ENCODE results near the gene KCNAB2.

KCNAB2 gene

DNA sequence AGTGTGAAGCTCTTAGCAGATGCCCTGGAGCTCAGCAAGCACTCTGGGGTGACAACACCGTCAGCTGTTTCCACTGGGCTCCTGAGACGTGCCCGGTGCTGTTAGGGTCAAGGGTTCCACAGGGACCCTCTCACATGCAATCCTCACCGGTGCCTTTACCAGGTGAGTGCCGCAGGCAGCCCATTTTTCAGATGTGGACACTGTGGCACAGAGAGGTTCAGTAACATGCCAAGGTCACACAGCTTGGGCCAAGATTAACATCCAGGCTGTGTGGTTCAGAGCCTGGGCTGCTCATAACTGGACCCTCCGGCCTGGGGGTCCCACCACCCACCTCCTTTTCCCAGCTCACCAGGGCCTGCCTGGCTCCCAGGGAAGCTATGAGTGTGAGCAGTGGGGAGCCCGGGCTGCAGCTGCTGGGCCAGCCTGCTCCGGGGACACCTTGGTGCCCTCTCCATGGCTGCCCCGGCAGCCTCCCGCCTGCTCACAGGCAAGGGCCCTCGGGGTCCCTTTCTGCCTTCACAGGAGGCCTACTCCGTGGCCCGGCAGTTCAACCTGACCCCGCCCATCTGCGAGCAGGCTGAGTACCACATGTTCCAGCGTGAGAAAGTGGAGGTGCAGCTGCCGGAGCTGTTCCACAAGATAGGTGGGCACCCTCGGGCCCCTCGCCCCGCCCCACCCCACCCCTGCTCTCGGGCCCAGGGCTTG, 49.3 kb downstream of the KCNAB2 start:
- DNase-seq (ENCODE audit: low read depth in 4 of 4, low spot score in 1 of 4): no peak

DNA sequence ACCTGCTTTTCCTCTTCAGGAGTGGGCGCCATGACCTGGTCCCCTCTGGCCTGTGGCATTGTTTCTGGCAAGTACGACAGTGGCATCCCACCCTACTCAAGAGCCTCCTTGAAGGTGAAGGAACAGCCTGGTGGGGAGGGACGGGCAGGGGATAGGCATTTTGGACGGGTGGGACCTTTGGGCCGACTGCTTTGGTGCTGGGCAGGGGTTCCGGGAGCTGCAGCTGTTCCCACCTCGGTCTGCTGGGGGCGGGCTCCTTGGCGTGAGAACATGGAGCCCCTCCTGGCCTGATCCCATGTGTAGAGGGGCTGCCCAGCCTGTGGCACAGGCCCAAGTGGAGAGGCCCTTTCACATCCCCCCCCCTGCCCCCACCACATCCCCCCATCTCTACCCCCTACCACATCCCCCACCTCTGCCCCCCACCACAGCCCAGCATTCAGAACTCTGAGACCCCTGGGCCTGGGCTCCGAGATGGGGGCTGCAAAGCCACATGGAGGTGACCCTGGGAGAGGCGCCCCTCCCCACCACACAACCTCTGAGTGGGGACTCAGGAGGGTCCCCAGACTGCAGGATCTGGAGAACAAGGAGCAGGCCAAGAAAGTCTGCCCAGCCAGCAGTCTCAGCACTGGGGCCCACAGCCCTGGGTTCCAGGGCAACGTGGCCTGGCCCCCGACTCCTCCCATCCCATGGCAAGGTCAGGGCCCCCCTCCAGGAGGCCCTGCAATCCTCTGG, 50.0 kb downstream of the KCNAB2 start:
- no peak for DNase-seq (ENCODE audit: low read depth in 4 of 4, low spot score in 1 of 4)

DNA sequence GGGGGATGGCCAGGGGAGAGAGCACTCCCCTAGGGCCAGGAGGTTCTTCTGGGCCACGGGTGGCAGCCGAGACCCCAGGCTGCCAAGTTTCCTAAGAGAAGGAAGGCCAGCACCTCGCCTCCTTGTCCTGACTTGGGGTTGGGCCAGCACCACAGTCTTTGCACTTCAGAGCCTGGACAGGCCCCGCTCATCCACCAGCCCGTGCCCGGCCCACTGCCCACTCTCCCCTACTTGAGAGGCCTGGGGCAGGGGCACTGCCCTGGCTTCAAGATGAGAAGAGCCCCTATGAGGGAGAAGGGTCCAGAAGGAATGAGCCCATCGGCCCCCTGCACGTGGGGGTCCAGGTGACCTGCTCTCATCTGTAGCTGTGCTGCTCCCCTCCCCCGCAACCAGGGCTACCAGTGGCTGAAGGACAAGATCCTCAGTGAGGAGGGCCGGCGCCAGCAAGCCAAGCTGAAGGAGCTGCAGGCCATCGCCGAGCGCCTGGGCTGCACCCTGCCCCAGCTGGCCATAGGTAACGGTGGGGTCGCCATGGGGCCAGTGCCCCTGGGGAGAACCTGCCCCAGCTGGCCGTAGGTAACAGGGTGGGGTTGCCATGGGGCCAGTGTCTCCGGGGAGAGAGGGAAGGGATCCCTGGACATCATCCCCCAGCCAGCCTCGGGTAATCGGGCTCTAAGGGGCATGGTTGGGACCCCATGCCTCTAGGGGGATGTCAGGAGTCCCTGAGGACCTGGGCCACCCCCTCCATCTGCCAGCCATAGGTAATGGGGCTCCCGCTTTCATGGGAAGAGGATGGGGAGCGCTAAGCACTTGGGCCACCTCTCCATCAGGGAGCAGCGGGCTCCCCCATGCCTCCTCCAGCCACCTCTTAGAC, 50.8 kb downstream of the KCNAB2 start:
- DNase-seq (ENCODE audit: low read depth in 4 of 4, low spot score in 1 of 4): no peak

DNA sequence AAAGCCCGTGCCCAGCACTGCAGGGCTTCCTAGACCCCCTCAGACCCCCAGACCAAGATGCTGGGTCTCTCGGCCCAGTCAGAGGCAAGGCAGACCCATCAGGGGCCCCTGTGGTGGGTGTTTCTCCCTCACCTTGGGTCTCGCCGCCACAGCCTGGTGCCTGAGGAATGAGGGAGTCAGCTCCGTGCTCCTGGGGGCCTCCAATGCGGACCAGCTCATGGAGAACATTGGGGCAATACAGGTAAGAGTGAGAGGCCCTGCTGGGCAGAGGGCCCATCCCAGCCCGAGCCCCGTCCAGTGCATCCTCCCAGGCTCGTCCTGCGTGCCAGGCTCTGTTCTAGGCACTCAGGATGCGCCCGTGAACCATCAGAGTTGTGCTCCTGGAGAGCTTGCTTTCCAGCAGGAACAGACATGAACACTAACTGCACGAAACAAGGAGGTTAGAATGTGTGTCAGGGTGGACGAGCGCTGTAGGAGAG, 51.5 kb downstream of the KCNAB2 start:
- no peak for DNase-seq (ENCODE audit: low read depth in 4 of 4, low spot score in 1 of 4)

DNA sequence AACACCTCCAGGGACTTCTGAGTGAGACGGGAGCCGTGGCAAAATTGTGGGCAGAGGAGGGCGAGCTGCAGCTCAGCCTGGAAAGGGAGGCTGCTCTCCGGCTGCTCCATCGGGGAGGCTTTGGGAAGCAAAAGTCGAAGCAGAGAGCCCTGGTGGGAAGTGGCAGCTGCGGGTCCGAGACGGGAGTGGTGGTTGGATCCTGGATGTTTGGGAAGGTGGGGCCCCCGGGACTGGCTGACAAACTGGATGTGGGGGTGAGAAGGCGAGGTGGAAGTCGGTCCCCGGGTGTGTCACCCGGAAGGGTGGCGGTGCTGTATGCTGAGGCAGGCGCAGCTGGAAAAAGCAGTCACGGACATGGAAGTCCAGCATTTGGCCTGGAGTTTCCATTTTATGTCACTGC, 52.1 kb downstream of the KCNAB2 start:
- no peak for DNase-seq (ENCODE audit: low read depth in 4 of 4, low spot score in 1 of 4)

DNA sequence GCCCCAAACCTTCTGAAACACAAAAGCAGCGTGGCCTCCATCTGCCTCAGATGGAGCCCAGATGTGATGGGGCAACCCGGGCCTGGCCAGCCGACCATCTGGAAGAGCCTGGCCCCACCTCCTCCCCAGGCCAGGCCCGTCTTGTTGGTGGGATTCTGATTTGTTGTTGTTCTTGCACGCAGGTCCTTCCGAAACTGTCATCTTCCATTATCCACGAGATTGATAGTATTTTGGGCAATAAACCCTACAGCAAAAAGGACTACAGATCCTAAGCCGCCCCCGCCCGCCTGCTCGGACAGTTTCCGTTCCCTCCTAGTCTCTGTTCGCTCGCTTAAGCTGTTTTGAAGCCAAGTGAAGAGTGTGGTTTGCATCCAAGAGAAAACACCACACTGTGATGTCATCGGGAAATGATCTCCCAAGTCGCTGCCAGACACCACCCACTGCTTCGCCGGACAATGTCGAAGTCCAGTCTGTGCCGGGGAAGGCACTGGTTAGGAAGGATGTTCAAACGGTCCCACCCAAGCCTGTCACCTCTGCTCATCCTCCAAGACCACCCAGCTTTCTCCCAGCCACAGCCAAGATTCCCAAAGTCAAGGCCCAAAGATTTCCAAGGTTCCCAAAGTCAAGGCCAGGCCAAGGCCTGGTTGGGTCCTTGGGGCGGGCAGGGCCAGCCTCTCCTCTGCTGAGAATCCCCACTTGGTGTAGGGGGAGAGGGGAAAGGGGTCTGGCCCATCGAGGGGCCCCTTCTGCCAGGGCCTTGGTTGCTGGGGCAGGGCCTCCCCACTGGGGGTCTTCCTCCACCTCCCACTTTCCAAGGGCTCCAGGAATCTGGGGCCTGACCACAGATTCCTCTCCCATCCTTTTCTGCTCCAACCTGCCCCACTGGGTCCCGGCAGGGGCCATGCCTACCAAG, 52.9 kb downstream of the KCNAB2 start:
- no peak for DNase-seq (ENCODE audit: low read depth in 4 of 4, low spot score in 1 of 4)

DNA sequence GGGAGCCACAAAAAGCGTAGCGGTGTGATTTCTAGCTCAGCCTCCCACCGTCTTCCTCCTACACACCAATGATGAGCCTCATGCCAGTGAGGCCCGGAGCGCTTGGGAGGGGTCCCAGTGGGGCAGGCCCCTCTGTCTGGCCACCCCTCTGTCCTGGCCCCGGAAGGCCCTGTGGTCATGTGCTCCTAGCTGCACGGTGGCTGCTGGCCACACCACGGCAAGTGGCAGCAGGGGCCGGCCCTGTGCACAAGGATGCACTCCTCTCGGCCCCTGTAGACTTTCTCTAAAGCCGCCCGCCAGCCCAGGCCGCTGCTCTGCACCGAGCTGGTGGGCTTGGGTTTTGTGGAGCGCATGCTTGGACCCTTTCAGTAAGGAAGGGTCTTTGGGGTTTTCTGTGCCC, 53.6 kb downstream of the KCNAB2 start:
- no peak for DNase-seq (ENCODE audit: low read depth in 4 of 4, low spot score in 1 of 4)

DNA sequence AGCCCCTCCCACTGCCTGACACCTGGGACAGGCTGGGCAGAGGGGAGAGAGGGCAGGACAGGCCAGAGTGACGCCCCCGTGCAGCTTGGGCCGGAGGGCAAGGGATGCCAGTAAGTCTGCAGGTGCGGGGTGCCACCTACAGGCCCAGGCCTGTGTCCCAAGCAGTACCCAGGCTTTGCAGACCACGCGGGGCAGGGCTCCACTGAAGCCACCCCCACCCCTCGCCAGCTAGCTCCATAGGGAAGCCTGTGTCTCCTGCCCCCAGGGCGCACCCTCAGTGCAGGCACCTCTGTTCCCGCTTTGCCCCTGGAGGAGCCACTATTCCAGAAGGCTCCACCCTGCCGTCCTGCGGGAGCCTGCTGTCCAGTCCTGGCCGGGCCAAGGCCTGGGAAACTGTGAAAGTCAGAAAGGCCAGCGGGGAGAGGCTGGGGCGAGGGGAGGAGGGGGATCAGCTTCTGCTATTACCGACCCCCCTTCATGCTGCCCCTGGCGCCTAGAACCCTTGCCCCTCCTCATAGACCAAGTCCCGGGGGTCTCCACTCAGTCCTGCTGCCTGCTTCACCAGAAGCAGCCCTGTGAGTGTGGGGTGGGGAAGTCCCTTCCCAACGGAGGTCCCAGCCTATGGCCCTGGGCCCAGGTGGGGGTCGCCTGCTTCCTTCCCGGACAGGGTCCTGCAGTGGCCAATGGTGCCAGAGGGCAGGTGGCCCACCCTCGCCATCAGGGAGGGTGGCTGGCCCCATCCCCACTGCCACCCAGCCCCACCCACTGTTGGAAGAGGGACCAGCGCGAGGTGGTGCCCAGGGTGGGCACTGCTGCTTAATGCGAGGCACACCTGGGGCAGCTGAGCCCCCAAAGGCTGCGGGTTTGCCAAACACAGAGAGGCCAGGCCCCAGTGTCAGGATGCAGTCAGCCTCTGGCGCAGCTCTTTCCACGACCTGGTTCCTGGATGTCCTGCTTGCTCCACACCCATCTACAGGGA, 54.4 kb downstream of the KCNAB2 start:
- DNase-seq (ENCODE audit: low read depth in 4 of 4, low spot score in 1 of 4): no peak

DNA sequence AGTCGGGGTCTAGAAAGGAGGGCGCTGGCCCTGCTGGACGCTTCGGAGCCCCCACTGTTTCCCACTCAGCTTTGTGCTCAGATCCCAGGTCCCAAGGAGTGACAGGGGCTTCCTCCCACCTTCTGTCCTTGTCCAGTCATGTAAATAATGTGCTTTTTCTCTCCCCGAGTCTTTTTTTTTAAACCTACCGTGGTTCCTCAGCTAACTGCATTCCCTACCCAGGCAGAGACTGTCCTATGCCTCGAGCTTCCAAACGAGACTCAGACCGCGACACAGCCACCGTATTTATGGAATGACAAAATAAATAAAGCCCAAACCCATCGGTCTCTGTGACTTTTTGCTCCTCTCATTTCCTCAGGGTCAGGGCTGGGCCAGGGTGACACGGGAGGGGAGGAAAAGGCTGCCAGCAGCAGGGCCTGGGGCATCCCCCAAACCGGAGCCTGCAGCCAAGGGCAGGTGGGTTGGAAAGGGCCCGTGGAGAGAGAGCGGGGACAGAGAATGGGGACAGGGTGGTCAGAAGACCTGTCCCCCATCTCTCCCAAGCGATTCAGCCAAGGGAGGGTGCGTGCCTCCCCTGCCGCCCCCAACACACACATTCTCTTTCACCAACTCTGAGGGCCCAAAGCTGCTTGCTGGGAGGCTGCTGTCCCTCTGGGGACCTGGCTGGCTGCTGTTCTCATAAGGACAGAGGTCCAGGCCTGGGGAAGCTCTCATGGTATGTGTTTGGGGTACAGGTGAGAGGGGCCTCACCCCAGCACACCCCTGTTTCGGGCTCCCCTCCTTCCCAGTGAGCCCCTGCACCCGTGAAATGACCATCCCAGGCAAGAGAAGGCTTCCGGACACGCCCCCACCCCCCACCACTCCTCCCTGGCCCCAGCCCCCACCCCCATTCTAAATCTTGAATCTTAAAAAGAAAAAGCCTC, 55.4 kb downstream of the KCNAB2 start:
- no peak for DNase-seq (ENCODE audit: low read depth in 4 of 4, low spot score in 1 of 4)

DNA sequence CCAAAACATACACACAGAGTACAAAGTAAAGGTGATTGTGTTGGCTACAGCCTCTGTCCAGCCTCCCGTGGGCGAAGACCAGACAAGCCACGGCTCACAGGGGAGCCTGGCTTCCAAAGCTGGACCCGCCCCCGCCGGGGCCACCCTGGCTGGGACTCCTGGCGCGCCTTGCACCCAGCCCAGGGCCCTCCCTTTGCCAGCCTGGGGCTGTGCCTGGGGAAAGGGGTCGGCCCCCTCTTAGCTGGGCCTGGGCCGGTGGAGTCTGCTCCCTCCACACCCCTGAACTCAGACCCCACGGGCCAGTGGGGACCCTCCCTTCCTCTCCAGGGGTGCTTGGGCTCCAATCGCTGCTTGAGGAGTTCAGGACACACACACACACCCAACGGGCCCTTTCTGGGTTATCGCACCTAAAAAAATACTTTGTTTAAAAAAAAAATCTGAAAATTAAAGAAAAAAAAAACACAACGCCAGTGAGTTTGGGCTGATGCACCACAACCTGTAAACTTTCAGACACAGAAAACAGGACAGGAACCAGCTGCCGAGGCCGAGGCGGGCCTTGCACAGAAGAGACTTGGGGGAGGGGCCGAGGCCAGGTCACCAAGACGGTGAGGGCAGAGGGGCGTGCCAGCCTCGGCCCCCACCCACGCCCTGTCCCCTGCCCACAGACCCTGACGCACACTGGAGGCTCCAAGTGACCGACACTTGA, 56.3 kb downstream of the KCNAB2 start:
- no peak for DNase-seq (ENCODE audit: low read depth in 4 of 4, low spot score in 1 of 4)

DNA sequence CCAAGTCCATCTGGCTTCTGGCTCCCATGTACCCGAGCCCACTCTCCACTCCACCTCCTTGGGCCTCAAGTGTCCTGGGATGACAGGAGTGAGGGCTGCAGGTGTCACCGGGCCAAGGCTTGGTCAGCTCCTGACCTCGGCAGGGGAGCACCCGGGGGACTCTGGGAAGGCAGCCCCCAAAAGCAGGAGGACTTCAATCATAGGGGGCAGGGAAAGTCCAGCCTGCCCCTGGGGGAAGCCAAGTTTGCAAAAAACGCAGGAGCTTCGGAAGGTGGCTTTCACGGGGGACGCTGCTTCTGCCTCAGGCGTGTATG, 56.8 kb downstream of the KCNAB2 start:
- no peak for DNase-seq (ENCODE audit: low read depth in 4 of 4, low spot score in 1 of 4)

DNA sequence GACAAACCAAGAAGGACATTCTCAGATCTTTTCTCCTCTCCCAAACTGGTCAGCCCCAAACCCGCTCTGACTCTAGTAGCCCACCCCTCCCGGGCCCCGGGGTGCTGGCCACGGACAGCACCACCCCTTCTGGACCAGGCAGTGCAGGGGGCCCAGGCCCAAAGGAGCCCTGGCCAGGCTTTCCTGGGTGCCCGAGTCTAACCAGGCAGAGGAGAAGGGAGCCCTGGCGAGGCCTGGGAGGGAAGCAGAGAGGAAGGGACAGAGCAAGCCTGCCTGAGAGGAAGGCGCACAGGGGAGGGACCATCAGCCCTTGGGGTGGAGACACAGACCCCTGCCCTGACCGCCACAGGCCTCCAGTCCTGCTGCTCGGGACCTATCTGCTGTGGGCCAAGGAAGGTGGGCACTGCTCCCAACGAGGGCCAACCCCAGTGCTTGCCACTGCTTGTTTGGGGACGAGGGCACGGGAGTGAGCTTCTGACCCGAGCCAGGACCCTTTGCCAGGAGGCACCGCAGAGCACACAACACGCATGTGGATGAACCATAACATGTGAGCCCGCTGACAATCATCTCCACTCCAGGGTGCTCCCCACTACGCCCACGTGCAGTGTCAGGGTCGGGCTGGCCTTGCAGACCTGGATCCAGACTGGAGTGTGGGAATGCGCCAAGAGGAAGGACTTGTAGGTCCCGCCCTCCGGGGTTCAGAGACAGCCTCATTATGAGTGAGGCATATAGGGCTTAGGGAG, 57.6 kb downstream of the KCNAB2 start:
- DNase-seq (ENCODE audit: low read depth in 4 of 4, low spot score in 1 of 4): no peak

DNA sequence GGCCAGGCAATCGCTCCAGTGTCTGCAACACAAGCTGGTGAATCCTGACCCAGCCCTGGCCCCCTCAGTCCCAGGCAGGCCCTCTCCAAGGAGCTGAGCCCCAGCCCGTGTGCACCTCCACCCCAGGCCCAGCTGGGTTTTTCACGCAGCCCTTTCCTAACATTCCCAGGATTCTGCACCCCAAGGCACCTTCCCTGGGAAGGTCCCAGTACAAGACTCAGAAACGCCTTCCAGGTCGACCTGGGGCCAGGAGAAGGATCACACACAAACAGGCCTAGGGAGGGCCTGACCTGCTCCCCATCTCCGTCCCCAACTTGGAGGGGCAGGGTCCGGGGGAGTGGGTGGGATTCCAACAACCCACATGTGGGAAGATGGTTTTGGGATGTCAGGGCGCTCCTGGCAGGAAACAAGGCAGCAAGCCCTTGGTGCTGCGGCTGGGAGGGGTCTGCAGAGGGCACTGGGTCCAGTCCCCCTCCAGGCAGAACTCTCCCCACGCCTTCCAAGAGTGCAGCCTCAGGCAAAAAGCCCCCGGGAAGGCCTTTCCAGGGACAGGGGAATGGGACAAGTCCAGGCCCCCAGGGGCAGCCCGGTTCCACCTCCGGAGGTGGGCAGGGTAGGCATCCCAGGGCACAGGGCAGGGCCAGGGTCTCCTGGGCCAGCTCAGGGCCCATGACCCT, 58.3 kb downstream of the KCNAB2 start:
- DNase-seq (ENCODE audit: low read depth in 4 of 4, low spot score in 1 of 4): no peak

DNA sequence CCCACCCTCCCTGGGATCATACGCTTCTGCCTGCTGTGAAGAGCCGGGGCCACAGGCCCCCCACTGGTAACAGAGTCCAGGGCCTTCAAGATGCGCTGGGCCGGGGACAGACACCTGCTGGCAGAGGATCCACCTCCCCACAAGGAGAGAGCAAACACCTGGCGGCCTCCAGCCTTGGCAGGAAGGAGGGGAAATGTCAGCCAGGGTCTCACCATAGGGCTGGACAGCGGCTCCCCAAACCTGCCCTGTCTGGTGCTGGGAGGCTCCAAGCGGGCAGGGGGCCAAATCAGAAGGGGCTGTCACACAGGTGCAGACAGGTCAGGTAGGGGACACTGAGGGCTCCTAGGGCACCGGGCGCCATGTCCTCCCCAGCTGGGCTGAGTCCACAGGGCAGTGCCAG, 58.9 kb downstream of the KCNAB2 start:
- DNase-seq (ENCODE audit: low read depth in 4 of 4, low spot score in 1 of 4): no peak

DNA sequence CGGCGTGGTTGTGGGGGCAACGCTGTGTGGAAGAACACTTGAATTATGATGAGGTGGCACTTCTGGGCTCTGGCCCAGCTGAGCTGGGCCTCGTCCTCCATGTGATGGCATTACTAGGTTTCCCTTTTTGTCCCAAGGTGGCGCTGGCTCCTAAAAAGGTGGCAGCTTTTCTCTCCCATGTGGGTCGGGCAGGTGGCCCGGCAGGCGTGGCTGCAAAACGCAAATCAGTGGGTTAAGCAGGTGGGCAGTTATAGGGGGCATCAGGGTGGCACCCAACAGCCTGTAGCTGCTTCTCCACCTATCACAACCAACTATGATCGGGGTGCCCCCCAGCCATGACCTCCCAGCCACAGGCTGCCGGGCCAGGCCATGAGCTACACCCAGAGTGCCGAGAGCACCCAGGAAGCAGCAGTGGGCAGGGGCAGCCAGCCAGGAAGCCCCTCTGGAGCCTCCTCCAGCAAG, 59.6 kb downstream of the KCNAB2 start:
- DNase-seq (ENCODE audit: low read depth in 4 of 4, low spot score in 1 of 4): no peak

DNA sequence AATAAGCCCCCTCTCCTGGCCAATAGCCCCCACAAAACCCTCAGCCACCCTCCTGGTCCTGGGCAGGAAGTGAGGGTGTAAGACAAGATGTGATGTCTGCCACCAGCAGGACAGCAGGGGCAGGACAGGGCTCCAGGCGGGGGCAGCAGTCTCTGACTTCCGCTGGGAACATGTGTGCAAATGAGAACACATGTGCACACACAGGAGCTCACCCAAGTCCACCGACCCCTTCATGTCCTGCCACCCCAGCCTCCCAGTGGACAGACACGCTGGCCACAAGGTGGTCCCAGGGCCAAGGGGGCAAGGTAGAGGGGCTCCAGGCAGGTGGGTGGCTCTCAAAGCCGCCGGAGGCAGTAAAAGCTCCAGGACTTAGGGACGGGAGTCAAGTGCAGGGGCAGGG, 60.1 kb downstream of the KCNAB2 start:
- no peak for DNase-seq (ENCODE audit: low read depth in 4 of 4, low spot score in 1 of 4)

DNA sequence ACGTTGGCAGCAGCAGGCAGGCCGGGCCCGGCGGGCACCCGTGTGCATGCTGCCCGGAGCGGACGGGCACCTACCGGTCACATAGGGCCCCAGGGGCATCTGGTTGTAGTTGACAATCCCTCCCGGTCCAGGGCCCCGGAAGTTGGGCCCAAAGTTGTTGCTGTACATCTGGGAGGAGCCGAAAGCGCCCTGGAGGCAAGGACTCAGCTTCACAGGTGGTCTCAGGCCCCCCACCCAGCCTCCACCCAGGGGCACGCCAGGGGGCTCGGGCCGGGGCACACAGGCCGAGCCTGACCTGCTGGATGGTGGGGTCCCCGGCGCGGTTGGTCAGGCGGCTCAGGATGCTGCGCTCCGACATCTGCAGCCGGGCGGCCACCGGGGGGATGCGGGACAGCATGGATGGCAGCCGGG, 60.6 kb downstream of the KCNAB2 start:
- DNase-seq (ENCODE audit: low read depth in 4 of 4, low spot score in 1 of 4): no peak

All from stimulated activated CD4-positive, alpha-beta T cell treated with anti-CD3 and anti-CD28 coated beads, Interleukin-1b, Interleukin-23, amount 100 ng/mL, for 24 hours (primary cell).